ENCODE data around the gene PAX4.

The PAX4 gene

GRCh38 chr7:127629268-127629854 is 11.4 kb upstream of the PAX4 start:
- DNase-seq (ENCODE audit: low spot score), result peak; percentile 84

GRCh38 chr7:127628445-127628844 is 10.5 kb upstream of the PAX4 start:
- peak; percentile 44 for DNase-seq (ENCODE audit: low spot score)

GRCh38 chr7:127625331-127625730 is 7.4 kb upstream of the PAX4 start:
- DNase-seq (ENCODE audit: low spot score), result no peak

- peak; percentile 53 for DNase-seq (ENCODE audit: low spot score)
These were observed 2.7 kb upstream of the PAX4 start for GRCh38 chr7:127620406-127621233.

- peak; percentile 63 for DNase-seq (ENCODE audit: low spot score)
These were observed 1.9 kb upstream of the PAX4 start for GRCh38 chr7:127619681-127620405.

GRCh38 chr7:127618775-127619174 is 833 bp upstream of the PAX4 start:
- no peak for DNase-seq (ENCODE audit: low spot score)

GRCh38 chr7:127616724-127617123 is 1.2 kb downstream of the PAX4 start:
- DNase-seq (ENCODE audit: low spot score), result no peak

- no peak for DNase-seq (ENCODE audit: low spot score)
These were observed 5.7 kb downstream of the PAX4 start for GRCh38 chr7:127612263-127612662.

- no peak for DNase-seq (ENCODE audit: low spot score)
These were observed 8.6 kb downstream of the PAX4 start for GRCh38 chr7:127609297-127609696.

- DNase-seq (ENCODE audit: low spot score), result no peak
These were observed 9.5 kb downstream of the PAX4 start for GRCh38 chr7:127608446-127608845.

GRCh38 chr7:127600885-127601284 is 17.1 kb downstream of the PAX4 start:
- no peak for DNase-seq (ENCODE audit: low spot score)

- peak; percentile 79 for DNase-seq (ENCODE audit: low spot score)
These were observed 19.6 kb downstream of the PAX4 start for GRCh38 chr7:127598318-127598717.

GRCh38 chr7:127595737-127596136 is 22.2 kb downstream of the PAX4 start:
- DNase-seq (ENCODE audit: low spot score), result no peak

- no peak for DNase-seq (ENCODE audit: low spot score)
These were observed 23.5 kb downstream of the PAX4 start for GRCh38 chr7:127594490-127594889.

- DNase-seq (ENCODE audit: low spot score), result no peak
These were observed 25.4 kb downstream of the PAX4 start for GRCh38 chr7:127592550-127592949.

- DNase-seq (ENCODE audit: low spot score), result no peak
These were observed 26.4 kb downstream of the PAX4 start for GRCh38 chr7:127591591-127591990.

GRCh38 chr7:127591189-127591588 is 26.8 kb downstream of the PAX4 start:
- no peak for DNase-seq (ENCODE audit: low spot score)

- no peak for DNase-seq (ENCODE audit: low spot score)
These were observed 28.0 kb downstream of the PAX4 start for GRCh38 chr7:127589896-127590295.

GRCh38 chr7:127588697-127589482 is 29.1 kb downstream of the PAX4 start:
- peak; percentile 85 for DNase-seq (ENCODE audit: low spot score)

GRCh38 chr7:127588019-127588696 is 29.8 kb downstream of the PAX4 start, which contains the start of gene ARF5:
Gene ARF5, plus strand, starts transcription at chr7:127588411. Its CDS starts 88 bp downstream, at chr7:127588499.
- peak; percentile 96 for DNase-seq (ENCODE audit: low spot score)

GRCh38 chr7:127587663-127588018 is 30.3 kb downstream of the PAX4 start:
- no peak for DNase-seq (ENCODE audit: low spot score)

GRCh38 chr7:127586346-127586745 is 31.6 kb downstream of the PAX4 start:
- no peak for DNase-seq (ENCODE audit: low spot score)
